T-helper 2 cell treated with Interferon-gamma antibody and Interleukin-4, amounts not matched to agents 5 μg/mL and 100 μg/mL, for 36 hours (primary cell): ENCODE results near the gene PCDHGB1.
"Not testable (repeated sequence)": the region's sequence is repeated elsewhere in the genome, so short reads cannot be mapped to it uniquely, and the experiment has no call there.

Source experiments
- DNase-seq: peaks from one replicate; pipeline ENCODE4 v3.0.0; 2021; ENCODE audit warnings: low spot score
- H3K27ac Mint-ChIP-seq: one replicate; pipeline ENCODE4 v1.8.0; 2021; ENCODE audit warnings: mild to moderate bottlenecking, mixed read lengths
- H3K27me3 Mint-ChIP-seq: one replicate; pipeline ENCODE4 v1.8.0; 2021; ENCODE audit warnings: low read depth, mixed read lengths
- H3K36me3 Mint-ChIP-seq: one replicate; pipeline ENCODE4 v1.8.0; 2021; ENCODE audit warnings: low read depth, mixed read lengths
- H3K4me1 Mint-ChIP-seq: one replicate; pipeline ENCODE4 v1.8.0; 2021; ENCODE audit warnings: low read depth, mixed read lengths
- H3K4me3 Mint-ChIP-seq: one replicate; pipeline ENCODE4 v1.8.0; 2022; ENCODE audit warnings: mild to moderate bottlenecking, moderate library complexity, mixed read lengths
- H3K9me3 Mint-ChIP-seq: one replicate; pipeline ENCODE4 v1.8.0; 2021; ENCODE audit warnings: mixed read lengths

PCDHGB1 gene

DNA sequence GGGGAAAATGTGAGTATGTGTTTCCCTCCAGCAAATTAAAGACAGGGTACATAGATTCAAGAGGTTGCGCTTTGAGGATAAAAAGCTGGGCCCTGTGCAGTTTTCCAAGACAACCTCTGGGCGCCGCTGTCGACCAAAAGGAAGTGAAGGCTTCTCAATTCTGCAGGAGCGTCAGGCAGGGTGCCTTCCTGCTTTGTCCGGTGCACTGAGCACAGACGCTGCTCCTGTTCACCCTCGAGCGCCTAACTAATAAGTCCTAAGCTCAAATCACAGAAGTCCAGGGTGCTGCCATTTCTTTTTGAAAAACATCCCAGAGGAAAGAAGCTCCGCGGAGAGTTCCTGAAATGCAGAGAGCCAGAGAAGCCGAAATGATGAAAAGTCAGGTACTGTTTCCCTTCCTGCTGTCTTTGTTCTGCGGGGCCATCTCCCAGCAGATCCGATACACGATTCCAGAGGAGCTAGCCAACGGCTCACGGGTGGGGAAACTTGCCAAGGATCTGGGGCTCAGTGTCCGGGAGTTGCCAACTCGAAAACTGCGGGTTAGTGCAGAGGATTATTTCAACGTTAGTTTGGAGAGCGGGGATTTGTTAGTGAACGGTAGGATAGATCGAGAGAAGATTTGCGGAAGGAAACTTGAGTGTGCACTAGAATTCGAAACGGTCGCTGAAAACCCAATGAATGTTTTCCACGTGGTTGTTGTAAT lies at the start of gene PCDHGB1:
PCDHGB1 (plus strand) TSS at position 183 of the 703 bp plus-strand sequence; CDS start at position 345, 162 bp downstream.
- Mint-ChIP-seq H3K4me1 (peaks cover 2% of the 10 kb centered on the region), H3K4me3 (peak within 1 kb of the TSS; percentile 81), H3K36me3 (peaks cover 1% of the 10 kb centered on the region), H3K27me3 (peaks cover 14% of the 10 kb centered on the region), H3K27ac (no peak within 1 kb of the TSS), H3K9me3 (peaks cover 29% of the 10 kb centered on the region)
- peak; percentile 27 for DNase-seq

DNA sequence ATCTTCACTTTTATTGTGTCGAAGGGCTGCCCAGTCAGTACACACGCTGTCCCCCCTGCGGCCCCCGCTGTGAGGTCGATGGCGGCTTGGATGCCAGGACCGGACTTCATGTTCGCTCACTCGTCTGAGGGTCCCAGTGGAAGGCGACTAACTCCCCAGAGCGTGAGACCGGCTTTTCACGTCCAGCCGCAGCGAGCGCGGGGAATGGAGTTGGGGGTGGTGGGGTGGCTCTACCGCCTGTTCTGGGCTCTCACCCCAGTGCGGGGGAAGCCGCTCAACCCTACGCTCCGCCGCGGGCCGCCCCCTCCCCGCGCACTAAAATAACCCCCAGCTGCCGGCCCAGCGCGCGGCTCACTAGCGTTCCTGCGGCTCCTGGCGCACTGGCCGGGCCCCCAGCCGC lies 46.1 kb upstream of the PCDHGB1 start, which contains the start of gene SLC25A2:
SLC25A2 (minus strand) TSS at position 294 of the 400 bp plus-strand sequence; CDS start at position 110, 184 bp downstream.
- Mint-ChIP-seq H3K27me3 (no peaks in the 10 kb centered on the region), H3K4me3 (no peak within 1 kb of the TSS), H3K36me3 (peaks cover 1% of the 10 kb centered on the region), H3K4me1 (no peaks in the 10 kb centered on the region), H3K9me3 (peaks cover 80% of the 10 kb centered on the region), H3K27ac (no peak within 1 kb of the TSS)
- DNase-seq = no peak

- Mint-ChIP-seq H3K4me1 (no peaks in the 10 kb centered on the region), H3K27me3 (no peaks in the 10 kb centered on the region), H3K9me3 (peaks cover 69% of the 10 kb centered on the region), H3K36me3 (peaks cover 1% of the 10 kb centered on the region), H3K27ac (no peak overlapping the region), H3K4me3 (no peak overlapping the region)
- DNase-seq = no peak
Observed at GRCh38 chr5:141306630-141307029, 43.3 kb upstream of the PCDHGB1 start.

DNA sequence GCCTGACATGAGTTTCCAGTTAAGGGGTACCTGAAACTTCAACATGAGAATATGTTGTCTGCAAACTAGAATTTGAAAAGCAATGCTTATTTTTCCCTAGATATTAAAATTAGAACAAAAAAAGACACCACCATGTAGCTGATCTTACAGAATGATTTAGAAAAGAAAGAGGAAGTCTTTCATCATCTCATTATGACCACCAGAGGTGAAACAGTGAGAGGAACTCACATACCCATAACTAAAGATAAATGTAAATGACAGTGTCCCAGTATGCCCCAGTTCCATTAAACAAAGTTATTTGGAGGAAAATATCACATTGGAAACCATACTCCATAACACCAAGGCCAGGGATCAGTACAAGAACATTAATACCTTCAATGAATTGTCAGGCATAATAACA lies 36.2 kb upstream of the PCDHGB1 start:
- no peak for DNase-seq
- Mint-ChIP-seq H3K9me3 (peaks cover 63% of the 10 kb centered on the region), H3K4me1 (peaks cover 2% of the 10 kb centered on the region), H3K27ac (no peak overlapping the region), H3K36me3 (peaks cover 43% of the 10 kb centered on the region), H3K27me3 (no peaks in the 10 kb centered on the region), H3K4me3 (no peak overlapping the region)

- Mint-ChIP-seq H3K4me1 (peaks cover 19% of the 10 kb centered on the region), H3K36me3 (peaks cover 70% of the 10 kb centered on the region), H3K9me3 (peaks cover 74% of the 10 kb centered on the region)
- H3K4me3 Mint-ChIP-seq, DNase-seq, H3K27ac Mint-ChIP-seq, H3K27me3 Mint-ChIP-seq: not testable (repeated sequence)
Observed at GRCh38 chr5:141316963-141317362, 32.9 kb upstream of the PCDHGB1 start.

DNA sequence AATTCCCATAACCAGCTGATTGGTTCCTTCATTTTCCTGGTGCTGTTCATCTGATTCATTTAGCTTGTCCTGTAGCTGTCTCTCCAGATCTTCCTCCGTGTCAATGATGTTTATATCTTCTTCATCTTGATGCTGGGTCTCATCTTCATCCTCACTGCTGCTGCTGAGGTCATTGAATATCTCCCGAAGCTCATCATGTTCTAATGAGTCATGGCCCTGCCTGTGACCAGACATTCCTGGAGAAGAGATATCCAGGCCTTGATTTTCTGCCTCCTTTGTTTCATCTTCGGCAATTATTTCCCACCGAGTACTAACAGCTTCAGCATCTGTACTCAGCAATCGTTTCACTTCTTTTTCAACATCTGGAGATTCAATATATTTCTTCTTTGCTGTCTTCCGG lies 30.7 kb upstream of the PCDHGB1 start:
- no peak for DNase-seq
- peaks cover 66% of the 10 kb centered on the region for H3K9me3 Mint-ChIP-seq
- peak overlapping the region; percentile 98 for H3K4me3 Mint-ChIP-seq
- peaks cover 20% of the 10 kb centered on the region for H3K4me1 Mint-ChIP-seq
- peaks cover 2% of the 10 kb centered on the region for H3K27me3 Mint-ChIP-seq
- peaks cover 59% of the 10 kb centered on the region for H3K36me3 Mint-ChIP-seq
- no peak overlapping the region for H3K27ac Mint-ChIP-seq

DNA sequence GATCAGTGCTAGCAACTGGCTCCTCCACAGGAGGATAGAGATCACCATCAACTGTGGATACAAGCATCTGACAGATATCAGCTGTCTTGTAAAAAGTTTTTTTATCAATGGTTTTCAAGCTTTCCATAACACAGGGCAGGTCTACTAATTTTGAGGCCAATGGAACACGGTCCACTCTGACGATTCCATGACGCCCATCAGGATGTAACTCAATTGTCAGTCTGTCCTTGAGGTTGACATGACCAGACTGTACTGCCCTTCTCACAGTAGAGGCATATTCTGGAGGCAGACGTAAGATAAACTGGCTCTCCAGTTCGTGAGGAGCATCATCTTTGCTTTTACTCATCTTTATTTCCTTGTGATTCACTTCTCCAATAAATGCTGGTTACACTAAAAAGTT lies 30.2 kb upstream of the PCDHGB1 start:
- no peak for DNase-seq
- H3K4me1 Mint-ChIP-seq = peaks cover 20% of the 10 kb centered on the region
- peak overlapping the region; percentile 98 for H3K27ac Mint-ChIP-seq
- peak overlapping the region; percentile 98 for H3K4me3 Mint-ChIP-seq
- H3K27me3 Mint-ChIP-seq = peaks cover 2% of the 10 kb centered on the region
- peaks cover 58% of the 10 kb centered on the region for H3K36me3 Mint-ChIP-seq
- peaks cover 63% of the 10 kb centered on the region for H3K9me3 Mint-ChIP-seq

- H3K36me3 Mint-ChIP-seq = peaks cover 50% of the 10 kb centered on the region
Observed at GRCh38 chr5:141320225-141321169, 29.4 kb upstream of the PCDHGB1 start, which contains the start of gene TAF7. Gene TAF7 (minus strand): TSS chr5:141320784. CDS start chr5:141320044, 740 bp downstream.

DNA sequence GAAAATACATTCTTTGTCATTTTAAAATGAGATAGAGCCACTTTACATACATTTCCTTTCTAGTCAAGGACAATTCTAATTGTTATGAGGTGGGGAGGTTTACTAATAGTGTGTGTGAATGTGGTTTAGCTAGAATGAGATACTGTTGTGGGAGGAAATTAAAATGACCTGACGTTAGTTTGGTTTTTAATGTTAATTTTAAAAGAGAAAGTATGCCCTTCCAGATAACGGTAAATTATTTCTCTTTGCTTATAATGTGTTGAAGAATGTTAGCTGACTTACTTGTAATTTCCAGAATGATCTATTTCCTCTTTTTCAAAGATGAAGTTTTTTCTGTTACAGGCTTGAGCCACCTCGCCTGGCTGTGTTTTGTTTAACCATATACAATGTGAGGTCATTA lies 27.6 kb upstream of the PCDHGB1 start:
- Mint-ChIP-seq H3K4me3 (peak overlapping the region; percentile 34), H3K36me3 (peaks cover 39% of the 10 kb centered on the region), H3K27me3 (peaks cover 2% of the 10 kb centered on the region), H3K4me1 (peaks cover 29% of the 10 kb centered on the region), H3K27ac (no peak overlapping the region), H3K9me3 (peaks cover 59% of the 10 kb centered on the region)
- no peak for DNase-seq

More at GRCh38 chr5:141320225-141321169, 29.4 kb upstream of the PCDHGB1 start, which contains the start of gene TAF7:
- Mint-ChIP-seq H3K27ac (peak within 1 kb of the TSS; percentile 98), H3K9me3 (peaks cover 58% of the 10 kb centered on the region), H3K27me3 (peaks cover 2% of the 10 kb centered on the region), H3K4me1 (peaks cover 20% of the 10 kb centered on the region), H3K4me3 (peak within 1 kb of the TSS; percentile 98)
- peak; percentile 91 for DNase-seq

DNA sequence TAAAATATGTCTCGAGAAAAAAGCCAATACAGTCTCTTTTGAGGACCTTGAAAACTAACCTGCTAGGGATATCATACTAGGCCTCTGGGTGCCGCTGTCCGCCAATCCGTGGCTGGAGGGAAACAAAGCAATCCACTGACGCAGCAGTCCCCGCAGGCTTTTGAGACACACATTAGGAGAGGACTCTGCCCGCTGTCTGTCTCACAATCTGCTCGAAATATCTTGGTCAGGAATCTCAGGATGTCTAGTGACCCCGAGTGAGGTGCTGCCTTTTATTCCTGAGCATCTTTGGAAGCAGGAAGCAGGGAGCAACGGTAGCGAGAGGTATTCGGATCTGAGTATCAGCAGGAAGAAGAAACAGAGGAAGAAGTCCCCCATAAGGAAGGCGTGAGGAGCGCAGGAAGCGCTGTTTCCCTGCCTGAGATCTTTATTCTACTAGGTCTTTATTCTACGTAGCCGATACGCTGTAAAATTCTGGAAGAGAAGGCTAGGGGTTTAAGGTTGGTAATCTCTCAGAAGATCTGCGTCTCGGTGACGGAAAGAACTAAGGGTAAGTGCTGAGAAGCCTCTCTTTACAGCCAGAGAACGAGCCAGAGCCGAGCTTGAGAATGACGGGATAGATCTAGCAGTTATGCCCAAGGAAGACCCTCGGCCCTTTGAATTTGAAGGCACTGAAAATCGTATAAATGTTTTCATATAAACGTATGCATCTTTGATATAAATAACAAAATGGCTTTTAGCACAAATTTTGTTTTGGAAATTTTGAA lies 23.6 kb upstream of the PCDHGB1 start:
- peak overlapping the region; percentile 95 for H3K4me3 Mint-ChIP-seq
- peaks cover 8% of the 10 kb centered on the region for H3K36me3 Mint-ChIP-seq
- peaks cover 14% of the 10 kb centered on the region for H3K4me1 Mint-ChIP-seq
- peak overlapping the region; percentile 87 for H3K27ac Mint-ChIP-seq
- peaks cover 34% of the 10 kb centered on the region for H3K9me3 Mint-ChIP-seq
- DNase-seq = peak; percentile 66
- peaks cover 11% of the 10 kb centered on the region for H3K27me3 Mint-ChIP-seq

- peaks cover 3% of the 10 kb centered on the region for H3K36me3 Mint-ChIP-seq
- peaks cover 32% of the 10 kb centered on the region for H3K9me3 Mint-ChIP-seq
- no peak overlapping the region for H3K4me3 Mint-ChIP-seq
- DNase-seq = no peak
- peaks cover 9% of the 10 kb centered on the region for H3K4me1 Mint-ChIP-seq
- H3K27ac Mint-ChIP-seq = no peak overlapping the region
- H3K27me3 Mint-ChIP-seq = peaks cover 20% of the 10 kb centered on the region
Observed at GRCh38 chr5:141328231-141328630, 21.7 kb upstream of the PCDHGB1 start.

DNA sequence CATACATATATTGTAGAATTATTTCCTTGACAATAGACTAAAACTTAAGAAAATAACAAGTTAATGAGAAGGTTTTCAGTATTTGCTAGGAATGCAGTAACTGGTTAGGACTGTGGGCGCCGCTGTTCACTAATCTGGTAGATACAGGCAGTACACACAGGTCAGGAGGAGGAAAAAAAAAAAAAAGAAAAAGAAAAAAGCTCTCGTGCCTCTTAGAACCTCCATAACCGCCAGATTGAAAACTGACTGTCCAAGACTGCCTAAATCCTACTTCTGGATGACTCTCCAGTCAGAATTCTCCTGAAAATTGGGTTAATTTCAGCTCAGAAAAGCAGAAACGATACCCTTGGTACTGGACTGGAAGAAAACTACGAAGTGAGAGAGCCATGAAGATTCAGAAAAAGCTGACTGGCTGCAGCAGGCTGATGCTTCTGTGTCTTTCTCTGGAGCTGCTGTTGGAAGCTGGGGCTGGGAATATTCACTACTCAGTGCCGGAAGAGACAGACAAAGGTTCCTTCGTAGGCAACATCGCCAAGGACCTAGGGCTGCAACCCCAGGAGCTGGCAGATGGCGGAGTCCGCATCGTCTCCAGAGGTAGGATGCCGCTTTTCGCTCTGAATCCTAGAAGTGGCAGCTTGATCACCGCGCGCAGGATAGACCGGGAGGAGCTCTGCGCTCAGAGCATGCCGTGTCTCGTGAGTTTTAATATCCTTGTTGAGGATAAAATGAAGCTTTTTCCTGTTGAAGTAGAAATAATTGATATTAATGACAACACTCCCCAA lies 19.4 kb upstream of the PCDHGB1 start, which contains the start of gene PCDHGA1:
PCDHGA1 (plus strand) TSS at position 216 of the 782 bp plus-strand sequence.
- Mint-ChIP-seq H3K36me3 (peaks cover 5% of the 10 kb centered on the region), H3K4me1 (peaks cover 9% of the 10 kb centered on the region), H3K9me3 (peaks cover 30% of the 10 kb centered on the region), H3K27ac (no peak within 1 kb of the TSS), H3K4me3 (peak within 1 kb of the TSS; percentile 28), H3K27me3 (peaks cover 37% of the 10 kb centered on the region)
- DNase-seq = no peak

GRCh38 chr5:141332571-141332970 lies 17.3 kb upstream of the PCDHGB1 start:
- peaks cover 50% of the 10 kb centered on the region for H3K27me3 Mint-ChIP-seq
- H3K4me3 Mint-ChIP-seq, H3K36me3 Mint-ChIP-seq, DNase-seq, H3K4me1 Mint-ChIP-seq, H3K27ac Mint-ChIP-seq: not testable (repeated sequence)
- peaks cover 27% of the 10 kb centered on the region for H3K9me3 Mint-ChIP-seq
